Measurements from ENCODE around the gene STING1. TPM values are rescaled to one million over a fixed set of nuclear protein-coding genes. Genes with fewer than 3 reads are reported as not detected.

The STING1 gene
- total and polyA plus RNA-seq, 10 of the 15 experiments (the other 5 are each of a cell fraction or from before 2014, with no cell fraction given) = 10.1 to 56.1 (median 41.0) TPM

GRCh38 chr5:139495638-139496435, 13.3 kb upstream of the STING1 start:
- ChIA-PET RAD21 (ENCODE audit: unreplicated experiment) (interaction anchor here (1.2 to 1.6 kb wide), 3 partner anchors 18 to 73 kb away, joined by 3 to 5 read pairs (median 5); no protein-coding TSS in a partner anchor), SMC1A (ENCODE audit: uncharacterized antibody, unreplicated experiment) (interaction anchor here (0.8 to 2.6 kb wide), 6 partner anchors 10 to 74 kb away, joined by 3 to 11 read pairs (median 4); partner anchors contain the start of gene STING1), POLR2A (interaction anchor here (0.6 to 2.1 kb wide), 4 partner anchors 9 to 850 kb away, joined by 3 to 7 read pairs (median 4); partner anchors contain the start of gene STING1), CTCF (interaction anchor here (0.8 to 3.6 kb wide), 6 partner anchors 13 to 73 kb away, joined by 3 to 25 read pairs (median 4); partner anchors contain the start of gene STING1)
- WGBS (ENCODE audit: insufficient coverage, insufficient replicate concordance, low lambda C conversion rate, missing lambda C conversion rate) = 100% methylated on average over 3 of the region's 3 CpGs
- Histone ChIP-seq H3K4me1 (ENCODE audit: control insufficient read depth, insufficient read depth, low read length) (no peaks in the 10 kb centered on the region), H3K27ac (ENCODE audit: control insufficient read depth, insufficient read depth) (no peak overlapping the region), H3K9me3 (replicated peaks; ENCODE audit: control insufficient read depth, insufficient read depth, low read length) (no peaks in the 10 kb centered on the region), H3K36me3 (ENCODE audit: control insufficient read depth in 2 of 2, insufficient read depth in 2 of 2, low read length in 1 of 2) (no peaks in the 10 kb centered on the region), H3K4me3 (no peak overlapping the region), H3K27me3 (replicated peaks in 1 of 2; ENCODE audit: control insufficient read depth in 2 of 2, insufficient read depth in 2 of 2, low read length in 1 of 2) (no peaks in the 10 kb centered on the region), H3K4me2 (ENCODE audit: control insufficient read depth, insufficient read depth) (no peak overlapping the region), H3K9ac (ENCODE audit: control insufficient read depth, insufficient read depth, low read length) (no peak overlapping the region), H3K79me2 (ENCODE audit: control insufficient read depth, insufficient read depth, low read length) (no peaks in the 10 kb centered on the region), H4K20me1 (ENCODE audit: control insufficient read depth, insufficient read depth) (no peaks in the 10 kb centered on the region), H2AFZ (ENCODE audit: control insufficient read depth, low read depth, low read length) (no peak overlapping the region)
- TF ChIP-seq TCF7 (IDR thresholded peaks at IDR 0.05; ENCODE audit: borderline replicate concordance) (no peak), CHD2 (IDR thresholded peaks at IDR 0.05; ENCODE audit: borderline replicate concordance, low read depth, low read length) (no peak), HDGF (IDR thresholded peaks at IDR 0.05) (no peak), ZNF622 (IDR thresholded peaks at IDR 0.05) (no peak), SREBF1 (IDR thresholded peaks at IDR 0.05; ENCODE audit: low read length) (no peak), KDM1A (IDR thresholded peaks at IDR 0.05; ENCODE audit: borderline replicate concordance) (no peak), ZBTB11 (CRISPR knock-in tag; IDR thresholded peaks at IDR 0.05) (no peak), MEF2A (IDR thresholded peaks at IDR 0.05; ENCODE audit: insufficient read depth, low read depth, low read length) (no peak), FOS (IDR thresholded peaks at IDR 0.05; ENCODE audit: borderline replicate concordance, extremely low read depth, insufficient read length) (no peak)
- intact Hi-C loops (cut with micrococcal nuclease; ENCODE audit: unreplicated experiment) (no loop called here), in situ Hi-C loops (cut with MboI) (no loop called here)
- no peak for DNase-seq (ENCODE audit: low read depth, low spot score)
- FAIRE-seq = peak; percentile 18
- ATAC-seq = peak; percentile 62
- no TSS peak for BruUV-seq (replicated peaks)

Measured in GM12878 (cell line).